Nephron progenitor cell (in vitro differentiated cells): Measurements from ENCODE around the gene EEF1E1.

Experiments used
- DNase-seq: peaks from one replicate; pipeline ENCODE4 v3.0.0; 2021
- H3K27ac Mint-ChIP-seq: 2 replicates; pipeline ENCODE4 v1.8.0; 2021; ENCODE audit warnings: mild to moderate bottlenecking, moderate library complexity, mixed read lengths
- H3K27me3 Mint-ChIP-seq: 2 replicates; pipeline ENCODE4 v1.8.0; 2021; ENCODE audit warnings: mild to moderate bottlenecking, low read depth, mixed read lengths; ENCODE audit not compliant: poor library complexity
- H3K36me3 Mint-ChIP-seq: 2 replicates; pipeline ENCODE4 v1.8.0; 2021; ENCODE audit warnings: low read depth, mixed read lengths
- H3K4me1 Mint-ChIP-seq: 2 replicates; pipeline ENCODE4 v1.8.0; 2021; ENCODE audit warnings: mixed read lengths
- H3K4me3 Mint-ChIP-seq: 2 replicates; pipeline ENCODE4 v1.8.0; 2021; ENCODE audit warnings: mild to moderate bottlenecking, moderate library complexity, mixed read lengths
- H3K9me3 Mint-ChIP-seq: 2 replicates; pipeline ENCODE4 v1.8.0; 2021; ENCODE audit warnings: mild to moderate bottlenecking, moderate library complexity, mixed read lengths
- CTCF ChIP-seq: fragments of 200-600 bp; sonication (generic); IDR thresholded peaks from 2 replicates; pipeline ENCODE4 v1.5.0; 2021; ENCODE audit warnings: antibody characterized with exemption

The EEF1E1 gene

GRCh38 chr6:8102122-8102958 lies at the start of gene EEF1E1:
TSS of gene EEF1E1 (minus strand) at chr6:8102548. CDS start at chr6:8102521, 27 bp downstream.
- peaks cover 18% of the 10 kb centered on the region for H3K27me3 Mint-ChIP-seq
- H3K4me3 Mint-ChIP-seq, result peak within 1 kb of the TSS; percentile 99
- peak within 1 kb of the TSS; percentile 95 for H3K27ac Mint-ChIP-seq
- H3K36me3 Mint-ChIP-seq, result peaks cover 24% of the 10 kb centered on the region
- peak; percentile 96 for DNase-seq
- no peaks in the 10 kb centered on the region for H3K9me3 Mint-ChIP-seq
- H3K4me1 Mint-ChIP-seq, result peaks cover 20% of the 10 kb centered on the region
- no peak for TF ChIP-seq CTCF

- Mint-ChIP-seq H3K4me1 (peaks cover 2% of the 10 kb centered on the region), H3K27ac (no peak overlapping the region), H3K4me3 (no peak overlapping the region), H3K9me3 (no peaks in the 10 kb centered on the region), H3K36me3 (no peaks in the 10 kb centered on the region), H3K27me3 (no peaks in the 10 kb centered on the region)
- TF ChIP-seq CTCF, result no peak
- no peak for DNase-seq
Observed at GRCh38 chr6:8149350-8149749, 47.0 kb upstream of the EEF1E1 start.

DNA sequence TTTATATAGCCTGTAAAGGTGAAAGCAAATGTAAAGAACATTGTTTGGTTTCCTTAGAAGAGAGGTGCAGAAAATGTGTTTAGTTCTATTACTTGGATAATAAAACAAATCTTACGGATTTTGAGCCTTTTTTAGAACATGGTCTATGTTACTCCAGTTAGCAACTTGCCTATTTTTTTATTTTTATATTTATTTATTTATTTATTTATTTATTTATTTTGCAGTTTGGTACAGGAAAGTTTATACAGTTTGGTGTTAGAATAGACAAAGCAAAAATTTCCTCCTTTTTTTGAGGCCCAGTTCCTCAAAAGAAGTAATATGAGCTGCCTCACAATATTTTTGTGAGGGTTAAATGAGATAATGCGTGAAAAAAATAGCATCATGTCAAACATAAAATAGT lies 41.6 kb upstream of the EEF1E1 start:
- Mint-ChIP-seq H3K4me1 (peaks cover 12% of the 10 kb centered on the region), H3K4me3 (no peak overlapping the region), H3K27ac (no peak overlapping the region), H3K36me3 (no peaks in the 10 kb centered on the region), H3K27me3 (peaks cover 2% of the 10 kb centered on the region), H3K9me3 (no peaks in the 10 kb centered on the region)
- TF ChIP-seq CTCF, result no peak
- no peak for DNase-seq

- Mint-ChIP-seq H3K27me3 (peaks cover 7% of the 10 kb centered on the region), H3K9me3 (no peaks in the 10 kb centered on the region), H3K27ac (peak overlapping the region; percentile 66), H3K36me3 (no peaks in the 10 kb centered on the region), H3K4me3 (no peak overlapping the region), H3K4me1 (peaks cover 25% of the 10 kb centered on the region)
- no peak for DNase-seq
- TF ChIP-seq CTCF, result no peak
Observed at GRCh38 chr6:8139451-8139850, 37.1 kb upstream of the EEF1E1 start.

DNA sequence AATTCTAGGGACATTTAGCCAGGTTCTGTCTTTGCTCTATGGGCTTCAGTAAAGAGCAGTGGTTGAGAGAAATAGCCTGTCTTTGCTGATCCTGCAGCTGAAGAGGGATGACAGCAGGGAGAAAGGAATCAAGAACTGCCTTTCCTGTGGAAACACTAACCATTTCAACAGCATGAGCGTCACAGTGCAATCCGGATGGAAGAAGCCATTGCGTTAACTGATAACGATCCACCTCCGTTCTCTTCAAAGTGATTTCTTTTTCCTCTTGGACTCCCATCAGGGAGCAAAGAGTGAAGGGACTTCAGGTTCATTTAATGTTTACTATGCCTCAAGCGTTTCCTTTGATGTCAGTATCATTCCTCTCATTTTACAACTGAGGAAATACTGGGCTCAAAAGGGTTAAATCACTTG lies 35.2 kb upstream of the EEF1E1 start:
- TF ChIP-seq CTCF, result no peak
- H3K4me1 Mint-ChIP-seq, result peaks cover 25% of the 10 kb centered on the region
- no peak overlapping the region for H3K4me3 Mint-ChIP-seq
- H3K36me3 Mint-ChIP-seq, result no peaks in the 10 kb centered on the region
- H3K27me3 Mint-ChIP-seq, result peaks cover 7% of the 10 kb centered on the region
- no peak for DNase-seq
- H3K27ac Mint-ChIP-seq, result no peak overlapping the region
- H3K9me3 Mint-ChIP-seq, result no peaks in the 10 kb centered on the region

- no peak overlapping the region for H3K27ac Mint-ChIP-seq
- no peak for DNase-seq
Observed at GRCh38 chr6:8135276-8135675, 32.9 kb upstream of the EEF1E1 start.

More at GRCh38 chr6:8135276-8135675, 32.9 kb upstream of the EEF1E1 start:
- Mint-ChIP-seq H3K4me3 (no peak overlapping the region), H3K27me3 (peaks cover 12% of the 10 kb centered on the region), H3K4me1 (peaks cover 33% of the 10 kb centered on the region), H3K9me3 (no peaks in the 10 kb centered on the region), H3K36me3 (no peaks in the 10 kb centered on the region)
- no peak for TF ChIP-seq CTCF
